Measurements from ENCODE around the gene EEF2KMT. TPM values are rescaled to one million over a fixed set of nuclear protein-coding genes. Genes with fewer than 3 reads are reported as not detected.
"Not testable (repeated sequence)": the region's sequence is repeated elsewhere in the genome, so short reads cannot be mapped to it uniquely, and the experiment has no call there.

The EEF2KMT gene
- total RNA-seq, 1 donor from 2014 or later = 2.8 TPM

DNA sequence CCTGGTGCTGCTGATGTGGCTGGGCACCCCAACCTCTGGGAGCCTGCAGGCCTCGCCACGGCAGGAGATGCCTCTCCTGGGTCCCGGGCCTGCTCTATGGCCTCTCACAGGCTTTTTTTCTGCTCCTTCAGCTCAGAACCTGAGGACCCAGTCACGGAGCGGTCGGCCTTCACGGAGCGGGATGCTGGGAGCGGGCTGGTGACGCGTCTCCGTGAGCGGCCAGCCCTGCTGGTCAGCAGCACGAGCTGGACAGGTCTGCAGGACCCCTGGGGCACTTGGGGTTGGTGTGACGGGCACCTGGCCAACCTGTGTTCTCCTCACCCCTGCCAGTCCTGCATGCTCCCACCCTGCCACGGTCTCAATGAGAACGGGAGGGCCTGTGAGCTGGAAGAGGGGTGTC, 19.0 kb downstream of the EEF2KMT start:
- Histone ChIP-seq H3K4me3 (no peak overlapping the region), H3K36me3 (peaks cover 29 to 52% of the 10 kb centered on the region in 2 donors), H3K9me3 (no peaks in the 10 kb centered on the region), H3K4me1 (no peaks in the 10 kb centered on the region), H3K27me3 (no peaks in the 10 kb centered on the region), H3K27ac (no peak overlapping the region)
- TF ChIP-seq CTCF (IDR thresholded peaks at IDR 0.05) = no peak
- intact Hi-C loops (cut with DNase I) = no loop called here
- no peak for DNase-seq (ENCODE audit: low spot score in 2 of 2)

- H3K27ac ChIP-seq = no peak overlapping the region
- intact Hi-C loops (cut with DNase I) = no loop called here
- no peaks in the 10 kb centered on the region for H3K9me3 ChIP-seq
- peaks cover 0 to 3% of the 10 kb centered on the region in 2 donors for H3K4me1 ChIP-seq
- H3K27me3 ChIP-seq = no peaks in the 10 kb centered on the region
- no peak overlapping the region for H3K4me3 ChIP-seq
- H3K36me3 ChIP-seq = peaks cover 29 to 46% of the 10 kb centered on the region in 2 donors
- TF ChIP-seq CTCF (IDR thresholded peaks at IDR 0.05) = no peak
- DNase-seq (ENCODE audit: low spot score in 2 of 2) = no peak
These were observed 20.3 kb downstream of the EEF2KMT start for GRCh38 chr16:5077304-5077703.

DNA sequence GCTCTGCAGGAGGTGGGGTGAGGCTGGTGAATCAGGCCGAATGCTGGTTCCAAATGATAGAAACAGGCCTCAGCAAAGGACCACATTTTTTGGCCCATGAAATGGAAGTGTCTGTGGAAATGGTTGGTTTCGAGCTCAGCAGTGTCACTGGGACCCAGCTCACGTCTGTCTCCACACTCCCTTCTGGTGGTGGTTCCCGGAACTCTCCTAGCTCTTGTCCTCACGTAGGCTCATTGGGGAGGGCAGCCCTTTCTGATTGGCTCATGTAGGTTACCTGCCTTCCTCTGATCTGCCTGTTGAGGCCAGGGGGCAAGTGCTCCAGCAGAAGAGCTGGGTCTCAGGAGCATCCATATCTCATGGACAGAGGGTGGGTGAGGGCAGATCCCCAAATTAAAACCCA, 22.0 kb downstream of the EEF2KMT start:
- no peak for DNase-seq (ENCODE audit: low spot score in 2 of 2)

DNA sequence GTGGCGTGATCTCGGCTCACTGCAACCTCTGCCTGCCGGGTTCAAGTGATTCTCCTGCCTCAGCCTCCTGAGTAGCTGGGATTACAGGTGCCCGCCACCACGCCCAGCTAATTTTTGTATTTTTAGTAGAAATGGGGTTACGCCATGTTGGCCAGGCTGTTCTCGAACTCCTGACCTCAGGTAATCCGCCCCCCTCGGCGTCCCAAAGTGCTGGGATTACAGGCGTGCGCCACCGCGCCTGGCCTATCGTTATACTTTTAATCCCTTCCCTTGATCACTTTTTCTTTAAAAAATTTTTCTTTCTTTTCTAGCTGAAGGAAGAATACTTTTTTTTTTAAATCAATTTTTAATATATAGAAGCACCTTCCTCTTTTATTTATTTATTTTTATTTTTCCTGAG, 23.8 kb downstream of the EEF2KMT start:
- H3K36me3 ChIP-seq = peaks cover 20 to 33% of the 10 kb centered on the region in 2 donors
- H3K4me1 ChIP-seq; H3K4me3 ChIP-seq; DNase-seq (ENCODE audit: low spot score in 2 of 2); H3K9me3 ChIP-seq; H3K27ac ChIP-seq; H3K27me3 ChIP-seq: not testable (repeated sequence)
- intact Hi-C loops (cut with DNase I) = loop anchor here (5.0 kb wide), 2 partner anchors 41 to 116 kb away; partner anchors contain the start of genes NAGPA and SEC14L5

More for the DNA sequence above, 22.0 kb downstream of the EEF2KMT start:
- Histone ChIP-seq H3K27me3 (no peaks in the 10 kb centered on the region), H3K36me3 (peaks cover 26 to 36% of the 10 kb centered on the region in 2 donors), H3K27ac (no peak overlapping the region), H3K9me3 (no peaks in the 10 kb centered on the region), H3K4me3 (no peak overlapping the region), H3K4me1 (peaks cover 0 to 10% of the 10 kb centered on the region in 2 donors)
- intact Hi-C loops (cut with DNase I) = no loop called here
- TF ChIP-seq CTCF (IDR thresholded peaks at IDR 0.05) = no peak

DNA sequence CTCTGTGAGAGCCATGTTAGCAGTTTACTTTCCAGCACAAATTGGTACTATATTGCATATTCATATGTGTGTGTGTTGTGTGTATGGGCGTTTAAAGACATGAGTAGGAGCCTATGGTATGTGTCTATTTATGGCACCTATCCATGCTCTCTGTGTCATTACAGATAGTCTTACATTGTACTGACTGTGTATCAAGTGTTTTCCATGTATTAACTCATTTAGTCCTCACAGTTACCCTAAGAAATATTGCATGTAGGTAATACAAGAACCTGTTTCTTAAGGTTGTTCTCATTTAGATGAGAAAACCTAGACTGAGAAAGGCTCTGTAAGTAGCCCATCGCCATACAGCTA, 24.3 kb downstream of the EEF2KMT start:
- Histone ChIP-seq H3K27ac (no peak overlapping the region), H3K27me3 (no peaks in the 10 kb centered on the region), H3K9me3 (no peaks in the 10 kb centered on the region), H3K36me3 (peaks cover 17 to 29% of the 10 kb centered on the region in 2 donors), H3K4me3 (no peak overlapping the region), H3K4me1 (peaks cover 0 to 10% of the 10 kb centered on the region in 2 donors)
- DNase-seq (ENCODE audit: low spot score in 2 of 2) = no peak
- intact Hi-C loops (cut with DNase I) = loop anchor here (5.0 kb wide), 2 partner anchors 41 to 116 kb away; partner anchors contain the start of genes NAGPA and SEC14L5
- TF ChIP-seq CTCF (IDR thresholded peaks at IDR 0.05) = no peak

DNA sequence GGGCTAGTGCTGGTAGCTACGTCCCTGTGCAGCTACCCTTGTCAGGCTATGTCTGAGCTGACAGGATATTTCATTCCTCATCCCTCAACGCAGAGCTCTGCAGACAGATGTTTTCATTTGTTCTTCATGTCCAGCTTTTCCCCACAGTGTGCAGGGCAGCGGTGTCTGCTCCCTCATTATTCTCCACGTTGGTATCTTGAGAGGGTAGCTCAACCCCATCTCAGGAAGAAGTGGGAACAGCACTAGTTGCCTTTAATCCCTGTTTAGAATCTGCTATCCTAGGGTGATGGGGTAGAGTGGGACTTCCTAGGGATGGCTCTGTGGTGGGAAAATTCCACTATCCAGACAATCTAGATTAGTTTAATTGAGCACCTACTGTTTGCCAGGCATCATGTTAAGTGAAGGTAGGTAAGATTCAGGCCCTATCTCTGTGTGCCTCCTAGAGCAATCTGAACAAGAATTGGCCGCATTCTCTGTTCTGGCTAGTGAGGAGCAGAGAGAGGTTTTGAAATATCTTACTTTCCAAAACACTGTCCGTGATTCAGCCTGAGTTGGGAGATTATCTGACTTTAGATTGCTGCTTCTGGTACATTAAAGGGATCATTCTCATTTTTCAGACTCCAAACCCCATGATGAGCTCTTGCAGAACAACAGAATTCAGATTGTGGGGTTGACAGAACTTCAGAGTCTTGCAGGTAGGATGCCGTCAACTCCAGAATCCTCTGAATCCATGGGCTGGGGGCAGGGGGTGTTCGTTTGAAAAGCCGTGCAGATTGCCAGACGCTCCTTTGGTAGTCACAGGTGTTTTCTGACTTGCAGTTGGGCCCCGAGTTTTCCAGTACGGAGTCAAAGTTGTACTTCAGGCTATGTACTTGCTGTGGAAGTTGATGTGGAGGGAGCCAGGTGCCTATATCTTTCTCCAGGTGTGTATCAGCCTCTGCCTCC, 25.0 kb downstream of the EEF2KMT start:
- DNase-seq (ENCODE audit: low spot score in 2 of 2) = no peak
- peaks cover 17 to 25% of the 10 kb centered on the region in 2 donors for H3K36me3 ChIP-seq
- intact Hi-C loops (cut with DNase I) = loop anchor here (5.0 kb wide), 2 partner anchors 40 to 115 kb away; partner anchors contain the start of genes NAGPA and SEC14L5

More for the DNA sequence above, 25.0 kb downstream of the EEF2KMT start:
- H3K4me1 ChIP-seq = peaks cover 0 to 10% of the 10 kb centered on the region in 2 donors
- H3K9me3 ChIP-seq = no peaks in the 10 kb centered on the region
- no peak for TF ChIP-seq CTCF (IDR thresholded peaks at IDR 0.05)
- H3K4me3 ChIP-seq = peak overlapping the region; percentile 63 to 68
- H3K27ac ChIP-seq = peak overlapping the region; percentile 66 to 77
- H3K27me3 ChIP-seq = no peaks in the 10 kb centered on the region
